GM19372 (cell line): ENCODE measurements around the gene CHST11.
A peak's percentile ranks its signal among the peaks of the same experiment; 100 is the strongest.

ENCODE experiments used
- ATAC-seq: cut with Tn5 transposase; IDR thresholded peaks from one replicate; pipeline ENCODE4 v1.9.1; 2021; ENCODE audit warnings: mild to moderate bottlenecking, low read depth, moderate library complexity; ENCODE audit not compliant: unreplicated experiment

CHST11 gene

DNA sequence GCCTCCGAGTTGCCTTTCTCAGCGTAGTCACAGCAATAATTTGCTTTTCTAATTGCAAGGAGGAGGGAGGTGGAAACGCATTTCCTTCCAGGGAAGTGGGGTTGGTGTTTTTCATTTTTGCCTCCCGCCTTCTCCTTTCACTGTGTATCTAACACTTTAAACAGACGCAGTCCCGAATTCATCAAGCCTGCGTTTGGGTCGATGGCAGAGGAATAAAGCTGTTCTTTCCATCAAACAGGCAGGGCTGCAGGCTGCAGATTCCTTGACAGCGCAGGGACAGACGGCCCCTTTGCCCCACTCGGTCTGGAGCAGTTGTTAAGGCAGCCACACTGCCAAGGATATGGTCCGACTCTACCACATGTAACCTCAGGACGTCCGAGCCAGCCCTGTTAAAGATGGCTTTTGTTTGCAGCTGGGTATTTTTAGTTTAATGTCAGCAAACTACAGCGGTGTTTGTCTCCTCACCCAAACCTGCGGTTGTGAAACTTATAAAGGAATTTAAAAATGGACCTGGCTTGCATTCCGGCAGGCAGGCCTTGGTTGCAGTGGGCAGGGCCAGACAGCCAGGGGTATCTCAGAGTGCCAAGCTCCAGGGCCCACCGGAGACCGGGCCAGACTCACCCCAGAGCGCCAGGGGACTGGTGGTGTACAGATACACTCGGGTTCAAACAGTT is 2.1 kb downstream of the CHST11 start:
- ATAC-seq: no peak

DNA sequence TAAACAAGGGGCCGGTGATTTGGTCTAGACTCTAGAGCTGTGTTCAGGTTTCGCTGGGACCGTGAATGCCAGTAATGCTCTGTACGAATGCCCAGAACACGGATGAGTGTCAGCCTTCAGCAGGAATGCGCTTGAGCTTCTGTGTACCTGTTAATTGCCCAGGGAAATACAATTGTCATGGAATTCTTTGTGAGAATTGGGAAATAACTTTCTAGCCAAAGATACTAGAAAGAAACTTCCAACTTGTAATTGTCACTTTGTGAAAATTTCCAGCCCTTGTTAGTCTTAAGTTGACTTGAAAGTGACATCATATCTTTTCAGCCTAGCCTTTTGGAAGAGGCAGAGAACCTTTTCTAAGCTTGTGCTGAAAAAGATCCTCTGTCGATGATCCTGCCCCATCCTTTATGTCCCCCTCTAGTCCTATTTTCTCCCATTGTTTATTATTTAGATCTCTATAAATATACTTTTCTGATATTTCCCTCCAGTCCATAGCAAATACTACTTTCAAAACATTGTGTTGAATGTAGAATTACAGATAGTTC is 2.7 kb downstream of the CHST11 start:
- ATAC-seq: no peak

DNA sequence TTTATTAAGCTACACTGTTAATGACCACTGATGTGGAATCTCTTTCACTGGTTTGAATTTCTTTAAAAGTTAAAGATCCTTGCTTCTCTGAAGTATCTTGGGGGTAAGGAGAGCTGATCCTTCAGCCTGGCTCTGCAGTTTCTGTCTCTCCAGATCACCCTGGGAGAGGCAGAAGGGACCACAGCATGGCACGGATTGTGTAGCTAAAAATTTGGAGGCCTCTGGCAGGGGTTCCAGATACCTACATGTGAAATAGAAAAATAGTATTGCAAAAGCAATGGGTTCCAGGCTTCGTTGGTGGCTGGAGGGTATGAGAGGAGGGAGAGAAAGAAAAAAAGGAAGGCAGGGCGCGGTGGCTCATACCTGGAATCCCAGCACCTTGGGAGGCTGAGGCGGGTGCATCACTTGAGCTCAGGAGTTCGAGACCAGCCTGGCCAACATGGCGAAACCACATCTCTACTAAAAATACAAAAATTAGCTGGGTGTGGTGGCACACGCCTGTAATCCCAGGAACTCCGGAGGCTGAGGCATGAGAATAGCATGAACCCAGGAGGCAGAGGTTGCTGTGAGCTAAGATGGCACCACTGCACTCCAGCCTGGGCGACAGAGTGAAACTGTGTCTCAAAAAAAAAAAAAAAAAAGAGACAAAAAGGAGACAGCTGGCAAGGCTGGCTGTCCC is 3.4 kb downstream of the CHST11 start:
- no peak for ATAC-seq

DNA sequence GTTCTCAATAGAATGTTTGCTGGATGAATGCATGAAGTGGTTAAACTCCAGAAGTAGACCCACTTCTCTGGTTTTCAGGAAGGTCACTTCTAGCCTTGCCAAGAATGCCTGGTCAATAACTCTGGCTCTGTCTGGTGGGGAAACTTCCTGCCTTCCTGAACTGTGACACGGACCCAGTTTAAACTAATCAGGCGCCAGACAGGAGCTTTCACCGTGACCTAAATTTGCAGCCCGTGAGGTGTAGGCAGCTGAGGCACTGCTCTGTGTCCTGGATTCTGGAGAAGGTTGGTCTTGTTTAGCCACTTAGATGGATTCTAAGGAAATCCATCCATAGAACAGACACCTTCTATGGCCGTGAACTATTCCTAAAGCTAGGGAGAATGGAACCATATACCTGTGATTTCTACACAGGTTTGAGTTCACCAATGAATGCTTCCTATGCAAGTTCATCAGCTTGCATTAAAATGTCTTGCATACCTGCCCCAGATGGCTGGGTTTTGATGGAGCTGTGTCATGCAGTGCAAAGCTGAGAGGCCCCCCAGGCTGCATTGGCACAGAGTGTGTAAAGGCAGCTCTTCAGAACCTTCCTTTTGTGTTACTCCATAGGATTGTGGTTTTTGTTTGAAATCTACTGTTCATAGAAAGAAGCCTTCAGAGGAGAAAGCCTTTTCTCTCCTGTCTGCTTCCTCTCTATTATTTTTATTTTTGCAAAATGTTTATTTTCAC is 4.4 kb downstream of the CHST11 start:
- no peak for ATAC-seq

DNA sequence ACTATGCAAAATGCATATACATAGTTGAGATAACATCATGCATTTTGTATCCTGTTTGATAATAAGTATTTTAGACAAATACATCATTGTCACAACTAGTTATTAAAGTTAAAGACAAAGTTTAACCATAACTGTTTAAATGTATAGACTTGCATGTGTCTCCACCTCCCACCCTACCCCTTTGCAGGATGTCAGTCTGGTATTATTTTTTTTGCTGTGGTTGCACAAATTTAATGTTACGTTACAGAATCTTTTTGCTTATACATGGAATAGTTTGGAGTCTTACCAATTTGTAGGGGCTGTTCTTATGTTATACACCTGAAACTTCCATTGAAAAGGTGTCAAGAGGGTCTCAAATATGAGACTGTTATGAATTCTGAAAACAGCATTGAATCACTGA is 5.6 kb downstream of the CHST11 start:
- ATAC-seq: no peak

DNA sequence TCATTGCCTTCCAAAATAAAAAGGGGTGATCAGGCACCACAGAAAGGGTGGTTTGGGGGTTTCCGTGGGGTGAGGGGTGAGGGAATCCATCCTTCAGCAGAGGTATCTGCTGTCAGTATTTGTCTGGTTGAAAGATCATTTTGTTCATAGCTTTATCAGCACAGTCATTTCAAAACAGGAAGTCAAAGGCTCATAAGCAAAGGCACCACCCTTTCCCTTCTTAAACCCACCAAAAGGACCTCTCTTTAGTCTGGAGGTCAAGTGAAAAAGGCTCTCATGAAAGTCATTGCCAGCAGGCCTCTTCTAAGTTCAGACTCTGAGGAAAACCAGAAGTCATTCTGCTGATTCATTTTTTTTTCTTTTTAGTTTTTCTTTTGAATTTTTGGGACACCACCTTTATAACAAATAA is 6.2 kb downstream of the CHST11 start:
- peak; percentile 60 for ATAC-seq

DNA sequence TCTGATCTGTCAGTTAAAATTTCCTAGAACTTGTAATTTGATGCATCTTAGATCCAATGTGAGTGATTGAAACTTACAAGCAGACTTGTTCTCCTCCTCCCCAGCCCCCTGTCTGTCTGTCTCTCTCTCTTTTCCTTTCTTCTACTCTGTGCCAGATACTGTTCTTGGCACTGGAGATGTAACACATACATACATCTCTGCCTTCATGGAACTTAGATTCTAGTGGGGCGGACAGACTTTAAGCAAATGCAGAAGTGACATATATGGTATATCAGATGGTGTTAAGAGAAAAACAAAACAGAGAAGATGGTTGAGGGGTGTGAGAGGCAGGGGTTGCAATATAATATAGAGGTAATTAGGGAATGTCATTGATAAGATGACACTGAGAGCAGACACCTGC is 6.6 kb downstream of the CHST11 start:
- no peak for ATAC-seq

DNA sequence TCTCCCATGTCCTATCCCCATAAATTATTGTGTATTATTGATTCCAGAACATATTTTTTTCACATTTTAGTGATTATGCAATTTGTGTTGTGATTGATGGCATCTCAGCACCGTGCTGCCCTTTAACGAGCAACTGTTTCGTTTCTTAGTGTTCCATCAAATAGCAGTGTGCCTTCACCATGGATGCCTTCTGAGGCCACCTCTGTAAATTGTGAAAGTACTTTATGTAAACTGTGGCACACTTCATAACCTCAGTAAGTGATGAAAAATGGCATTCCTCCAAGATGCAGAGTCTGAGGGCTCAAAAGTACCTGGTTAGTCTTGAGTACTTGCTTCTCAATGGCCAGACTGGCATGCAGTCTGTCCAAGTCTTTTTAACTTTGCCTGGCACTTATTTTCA is 8.2 kb downstream of the CHST11 start:
- no peak for ATAC-seq

DNA sequence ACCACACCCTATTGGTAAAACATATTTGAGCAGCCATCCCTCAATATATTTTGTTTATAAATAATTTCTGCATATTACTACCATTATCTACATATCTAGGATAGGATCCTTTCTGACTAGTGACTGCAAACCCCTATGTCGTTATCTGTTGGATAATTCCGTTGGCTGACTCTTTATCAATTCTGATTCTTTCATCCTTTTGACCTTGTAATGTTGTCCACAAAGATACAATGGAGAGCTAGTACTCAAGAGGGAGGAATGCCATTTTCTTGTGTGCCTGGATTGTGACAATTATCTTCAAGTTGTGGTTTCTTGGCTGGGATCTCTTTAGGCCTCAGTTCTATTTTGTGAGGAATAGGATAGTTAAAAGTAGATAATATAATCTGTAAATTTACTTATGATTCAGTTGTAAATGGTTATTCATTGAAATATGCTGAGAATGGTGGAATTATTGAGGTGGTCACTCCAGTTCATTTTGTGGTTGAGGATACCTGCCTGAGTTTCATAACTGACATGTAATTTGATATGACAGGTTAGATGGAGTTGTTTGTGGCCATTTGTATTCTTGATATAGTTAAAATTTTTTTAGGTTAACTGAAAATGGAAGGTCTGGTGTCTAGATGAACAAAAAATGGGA is 10.1 kb downstream of the CHST11 start:
- ATAC-seq: no peak

DNA sequence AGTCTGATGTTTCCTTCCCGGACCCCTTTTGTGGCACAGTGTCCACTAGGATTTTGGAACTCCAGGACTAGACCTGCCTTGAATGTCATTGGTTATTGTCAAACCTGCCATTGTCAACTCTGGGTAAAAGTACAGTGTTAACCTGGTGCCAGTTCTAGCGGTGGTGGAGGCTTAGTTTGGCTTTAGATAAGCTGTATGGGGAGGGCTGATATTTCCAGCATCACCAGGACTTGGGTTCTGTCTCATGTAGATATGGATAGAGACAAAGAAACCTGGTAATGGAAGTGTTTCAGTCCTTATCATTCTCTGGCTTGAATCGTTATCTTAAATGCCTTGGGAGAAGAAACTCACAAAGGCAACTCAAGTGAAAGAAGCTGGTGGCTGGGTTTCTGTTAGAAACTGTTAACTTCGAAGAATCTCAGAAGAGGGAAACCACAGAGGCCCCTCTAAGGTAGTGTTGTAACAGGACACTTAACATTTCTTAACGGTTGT is 10.6 kb downstream of the CHST11 start:
- no peak for ATAC-seq

DNA sequence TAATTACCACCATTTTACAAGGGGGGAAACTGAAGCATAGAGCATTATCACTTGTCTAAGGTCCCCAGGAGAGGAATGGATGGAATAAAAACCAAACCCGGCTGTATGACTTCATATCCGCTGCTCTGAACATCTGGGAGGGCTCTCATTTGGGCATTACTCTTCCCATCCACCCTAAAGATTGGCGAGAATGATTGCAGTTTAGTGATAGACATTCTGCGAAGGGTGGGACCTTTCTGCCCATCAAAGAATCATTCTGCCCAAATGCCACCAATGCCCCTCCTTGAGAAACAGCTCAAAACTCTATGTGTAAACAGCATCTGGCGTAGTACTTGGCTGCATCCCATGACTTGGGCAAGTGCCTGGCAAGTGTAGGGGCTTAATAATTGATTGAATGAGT is 11.6 kb downstream of the CHST11 start:
- no peak for ATAC-seq

DNA sequence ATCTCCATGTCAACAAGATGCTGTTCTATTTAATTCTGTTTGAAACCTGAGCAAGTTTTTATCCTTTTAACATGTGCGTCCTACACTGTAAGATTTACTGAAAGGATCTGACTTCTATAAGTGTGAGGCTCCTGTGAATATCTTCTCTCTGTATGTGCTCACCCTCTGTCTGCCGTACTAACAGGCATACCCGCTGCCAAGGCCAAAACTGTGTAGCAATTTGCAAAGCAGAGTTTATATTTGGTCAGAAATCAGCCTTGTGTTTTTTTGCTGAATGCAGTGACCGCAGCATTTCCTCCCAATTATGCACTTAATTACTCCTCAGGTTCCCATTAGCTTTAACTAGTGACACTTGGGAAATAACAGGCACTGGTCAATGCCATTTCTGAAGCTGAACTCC is 12.3 kb downstream of the CHST11 start:
- no peak for ATAC-seq

DNA sequence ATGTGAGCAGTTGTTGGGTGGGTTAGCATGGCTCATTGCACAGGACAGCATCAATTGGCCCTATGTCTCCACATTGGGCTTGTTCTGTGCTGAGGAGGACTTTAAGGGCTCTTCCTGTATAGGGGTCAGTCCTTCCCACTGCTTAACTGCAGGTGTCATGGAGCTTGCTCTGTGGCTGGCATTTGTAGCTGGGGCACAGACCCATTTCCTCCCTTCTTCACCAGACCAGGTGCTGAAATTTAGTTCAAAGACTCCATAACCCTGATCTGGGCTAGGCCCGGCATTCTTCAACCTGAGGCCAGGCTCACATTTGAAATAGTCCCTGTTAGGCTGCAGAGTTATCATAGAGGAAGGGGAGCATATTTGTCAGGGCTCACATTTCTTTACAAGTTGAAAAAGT is 12.8 kb downstream of the CHST11 start:
- ATAC-seq: no peak

DNA sequence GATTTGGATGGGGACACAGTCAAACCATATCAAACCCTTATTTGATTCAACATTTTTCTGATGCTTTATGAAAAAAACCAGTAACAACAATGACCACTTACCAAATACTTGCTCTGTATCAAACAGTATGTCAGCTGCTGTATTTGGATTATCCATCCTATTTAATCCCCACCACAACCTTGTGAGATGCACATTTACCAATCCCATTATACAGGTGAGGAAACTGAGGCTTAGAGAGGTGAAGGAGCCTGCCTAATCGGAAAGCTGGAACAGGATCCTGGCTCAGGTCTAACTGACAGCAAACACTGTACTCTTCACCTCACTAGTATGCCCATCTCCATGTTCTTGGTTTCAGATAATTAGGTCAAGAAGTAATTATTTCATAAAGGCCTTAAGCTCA is 13.8 kb downstream of the CHST11 start:
- no peak for ATAC-seq

DNA sequence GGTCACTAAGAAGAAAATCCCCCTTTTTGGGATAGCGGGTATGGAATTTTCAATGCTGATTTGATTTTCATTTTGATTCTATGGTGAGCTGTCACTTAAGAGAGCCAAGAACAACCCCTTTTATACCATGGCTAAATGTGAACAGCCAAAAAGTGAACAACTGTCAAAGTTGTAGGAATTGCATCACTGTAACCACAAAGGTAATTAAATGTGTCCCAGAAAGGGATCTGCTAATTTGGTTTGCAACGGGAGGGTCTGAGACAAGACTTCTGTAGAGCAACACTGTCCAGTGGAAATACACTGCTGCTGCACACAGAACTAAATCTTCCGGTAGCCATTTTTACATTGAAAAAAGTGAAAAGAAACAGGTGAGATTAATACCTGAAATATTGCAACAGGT is 14.6 kb downstream of the CHST11 start:
- no peak for ATAC-seq

DNA sequence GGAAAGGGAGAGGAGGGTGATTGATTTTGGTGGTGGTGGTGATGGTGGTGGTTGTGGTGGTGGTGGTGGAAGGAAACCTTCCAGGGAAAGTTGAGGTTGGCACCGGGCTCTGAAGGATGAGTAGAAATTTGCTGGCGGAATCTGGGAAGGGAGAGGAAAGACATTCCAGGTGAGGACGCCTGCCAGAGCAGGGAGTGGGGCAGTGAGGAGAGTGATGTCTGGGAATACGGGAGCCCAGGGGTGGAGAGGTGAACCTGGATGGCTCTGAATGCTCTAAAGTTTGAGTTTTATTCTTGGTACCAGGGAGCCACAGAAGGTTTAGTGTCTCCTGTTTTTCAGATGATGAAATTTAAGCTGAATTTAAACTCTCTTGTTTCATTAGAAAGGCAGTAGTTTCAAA is 16.0 kb downstream of the CHST11 start:
- ATAC-seq: no peak

DNA sequence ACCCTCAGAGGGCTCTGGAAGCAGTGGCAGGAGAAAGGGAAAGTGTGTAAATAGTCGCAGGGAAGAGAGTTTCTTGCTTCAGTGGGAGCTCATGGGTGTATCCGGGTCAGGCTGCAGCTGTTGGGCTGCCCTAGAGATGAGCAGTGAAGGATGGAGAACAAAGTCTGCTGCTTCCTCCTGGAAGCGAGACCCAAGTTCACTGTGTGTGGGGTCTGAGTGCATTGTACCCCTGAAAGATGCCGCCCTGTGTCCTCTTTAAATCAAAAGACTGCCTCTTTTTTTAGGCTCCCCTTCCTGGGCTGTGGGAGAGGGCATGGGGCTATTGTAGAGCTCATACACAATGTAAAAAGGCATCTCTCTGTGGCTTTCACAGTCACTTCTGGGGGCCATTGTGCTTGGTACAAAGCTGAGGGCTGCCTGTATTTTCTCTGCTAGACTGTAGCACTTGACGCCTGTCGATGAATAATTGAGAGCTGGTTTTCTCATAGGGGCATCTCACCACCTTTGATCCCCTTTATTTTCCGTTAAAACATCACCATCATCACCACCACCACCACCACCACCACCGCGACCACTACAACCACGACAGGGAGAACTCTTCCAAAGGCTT is 16.7 kb downstream of the CHST11 start:
- ATAC-seq: no peak

DNA sequence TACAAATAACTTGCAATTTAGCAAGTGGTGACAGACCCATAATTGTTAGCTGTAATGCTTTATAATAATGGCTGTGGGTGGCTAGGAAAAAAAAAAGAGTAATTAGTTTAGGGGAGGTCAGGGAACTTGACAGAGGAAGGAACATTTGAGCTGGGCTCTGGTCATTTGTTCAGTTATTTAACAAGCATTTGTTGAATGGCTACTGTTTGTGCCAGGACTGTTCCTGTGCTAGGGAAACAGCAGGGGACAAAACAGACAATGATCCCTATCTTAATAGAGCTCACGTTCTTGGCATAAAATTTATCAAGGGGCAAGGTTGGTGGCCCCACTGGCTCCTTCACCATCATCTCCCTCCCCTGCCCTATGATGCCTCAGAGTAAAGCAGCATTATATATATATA is 18.5 kb downstream of the CHST11 start:
- no peak for ATAC-seq

DNA sequence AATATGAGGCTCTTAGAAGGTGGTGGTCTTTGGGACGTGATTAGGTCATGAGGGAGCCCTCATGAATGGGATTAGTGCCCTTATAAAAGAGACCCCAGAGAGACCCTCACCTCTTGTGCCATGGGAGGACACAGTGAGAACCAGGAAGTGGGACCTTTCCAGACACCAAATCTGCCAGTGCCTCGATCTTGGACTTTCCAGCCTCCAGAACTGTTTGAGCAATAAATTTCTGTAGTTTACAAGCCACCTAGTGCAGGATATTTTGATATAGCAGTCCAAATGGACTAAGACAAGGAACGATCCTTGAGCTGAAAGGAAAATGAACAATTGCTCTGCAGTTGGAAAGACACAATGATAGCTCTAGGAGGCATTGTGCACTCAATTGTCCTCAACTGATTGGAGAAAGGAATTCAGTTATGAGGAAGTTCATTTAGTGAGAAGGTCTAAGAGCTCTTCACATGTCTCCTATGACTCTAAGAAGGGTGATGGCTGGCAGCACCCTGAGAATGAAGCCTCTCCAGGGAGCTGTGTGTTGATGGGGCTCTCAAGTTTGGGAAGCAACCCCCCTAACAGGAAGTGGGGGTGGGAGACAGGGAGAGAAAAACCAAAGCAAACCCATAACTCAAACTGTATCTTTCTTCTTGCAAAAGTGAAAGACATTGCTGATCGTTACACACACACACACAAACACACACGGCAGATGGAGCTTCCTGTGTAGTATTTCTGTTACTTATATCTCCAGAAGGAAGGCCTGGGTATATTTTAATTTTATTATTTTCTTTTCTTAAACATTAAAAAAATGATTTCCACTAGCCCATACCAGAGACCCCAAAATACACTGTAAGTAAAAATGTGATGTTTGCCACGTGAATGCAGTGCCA is 21.0 kb downstream of the CHST11 start:
- no peak for ATAC-seq
